ENCODE measurements around the gene CYP2C19. TPM values are rescaled to one million over a fixed set of nuclear protein-coding genes. Genes with fewer than 3 reads are reported as not detected.
"Not testable (repeated sequence)": the region's sequence is repeated elsewhere in the genome, so short reads cannot be mapped to it uniquely, and the experiment has no call there.

The CYP2C19 gene
- polyA plus RNA-seq, 3 donors: not detected

- Histone ChIP-seq H3K36me3 (replicated peaks in 1 of 2; ENCODE audit: control insufficient read depth in 1 of 2, insufficient read depth in 2 of 2, low read length in 2 of 2) (no peaks in the 10 kb centered on the region), H3K9me3 (replicated peaks in 1 of 2; ENCODE audit: control insufficient read depth in 1 of 2, insufficient read depth in 1 of 2, low read length in 2 of 2) (peaks cover 4 to 9% of the 10 kb centered on the region in 2 donors), H3K4me3 (replicated peaks in 1 of 3; ENCODE audit: low read depth in 2 of 3, low read length in 3 of 3) (no peak overlapping the region), H3K4me1 (ENCODE audit: control insufficient read depth in 1 of 2, insufficient read depth in 2 of 2, low read length in 2 of 2) (no peaks in the 10 kb centered on the region), H3K4me2 (replicated peaks; ENCODE audit: extremely low read depth, low read length, poor library complexity, severe bottlenecking) (no peak overlapping the region), H3K79me2 (ENCODE audit: insufficient read depth, low read length) (no peaks in the 10 kb centered on the region), H3K27ac (ENCODE audit: low read depth in 1 of 2, low read length in 2 of 2) (no peak overlapping the region), H2AFZ (ENCODE audit: insufficient read depth, low read depth, low read length, poor library complexity, severe bottlenecking) (no peak overlapping the region), H3K27me3 (ENCODE audit: control insufficient read depth in 2 of 2, insufficient read depth in 2 of 2, low read length in 2 of 2) (no peaks in the 10 kb centered on the region), H3K9ac (ENCODE audit: insufficient read depth, low read length, poor library complexity, severe bottlenecking) (no peak overlapping the region), H4K20me1 (ENCODE audit: insufficient read depth, low read length) (no peaks in the 10 kb centered on the region)
- H3K4me1 Mint-ChIP-seq: no peaks in the 10 kb centered on the region
- H3K27me3 Mint-ChIP-seq (ENCODE audit: low read depth in 3 of 3): peaks cover 0 to 1% (median 0%) of the 10 kb centered on the region in 3 donors
- H3K9me3 Mint-ChIP-seq: peaks cover 0 to 11% (median 3%) of the 10 kb centered on the region in 7 donors
- no peak overlapping the region for H3K4me3 Mint-ChIP-seq
- no peak for TF ChIP-seq CTCF (IDR thresholded peaks at IDR 0.05)
- no peak overlapping the region for H3K27ac Mint-ChIP-seq
- WGBS (ENCODE audit: insufficient coverage): 84% methylated on average over 2 of the region's 2 CpGs
- intact Hi-C loops (cut with micrococcal nuclease): no loop called here
- no peaks in the 10 kb centered on the region for H3K36me3 Mint-ChIP-seq
- no peak for DNase-seq
Measured at GRCh38 chr10:94757916-94758315, 4.6 kb upstream of the CYP2C19 start.

GRCh38 chr10:94760586-94761178 is 1.8 kb upstream of the CYP2C19 start:
- H3K27me3 Mint-ChIP-seq (ENCODE audit: low read depth in 3 of 3): peaks cover 0 to 1% (median 0%) of the 10 kb centered on the region in 3 donors
- no peaks in the 10 kb centered on the region for H3K79me2 ChIP-seq (ENCODE audit: insufficient read depth, low read length)
- H3K9me3 Mint-ChIP-seq: peaks cover 0 to 14% (median 3%) of the 10 kb centered on the region in 7 donors
- peaks cover 4 to 14% of the 10 kb centered on the region in 2 donors for H3K9me3 ChIP-seq (replicated peaks in 1 of 2; ENCODE audit: control insufficient read depth in 1 of 2, insufficient read depth in 1 of 2, low read length in 2 of 2)
- H3K9ac ChIP-seq (ENCODE audit: insufficient read depth, low read length, poor library complexity, severe bottlenecking): no peak overlapping the region
- TF ChIP-seq CTCF (IDR thresholded peaks at IDR 0.05): no peak
- no peaks in the 10 kb centered on the region for H3K27me3 ChIP-seq (ENCODE audit: control insufficient read depth in 2 of 2, insufficient read depth in 2 of 2, low read length in 2 of 2)
- no peaks in the 10 kb centered on the region for H4K20me1 ChIP-seq (ENCODE audit: insufficient read depth, low read length)
- WGBS (ENCODE audit: insufficient coverage): no CpG with 5 or more reads among the region's 2 CpGs
- H3K4me1 ChIP-seq (ENCODE audit: control insufficient read depth in 1 of 2, insufficient read depth in 2 of 2, low read length in 2 of 2): no peaks in the 10 kb centered on the region
- no peaks in the 10 kb centered on the region for H3K36me3 ChIP-seq (replicated peaks in 1 of 2; ENCODE audit: control insufficient read depth in 1 of 2, insufficient read depth in 2 of 2, low read length in 2 of 2)
- no peak overlapping the region for H3K4me2 ChIP-seq (replicated peaks; ENCODE audit: extremely low read depth, low read length, poor library complexity, severe bottlenecking)
- no peaks in the 10 kb centered on the region for H3K36me3 Mint-ChIP-seq
- H3K4me3 ChIP-seq (replicated peaks in 1 of 3; ENCODE audit: low read depth in 2 of 3, low read length in 3 of 3): no peak overlapping the region
- DNase-seq: no peak
- H2AFZ ChIP-seq (ENCODE audit: insufficient read depth, low read depth, low read length, poor library complexity, severe bottlenecking): no peak overlapping the region
- H3K4me3 Mint-ChIP-seq: no peak overlapping the region
- no peak overlapping the region for H3K27ac ChIP-seq (ENCODE audit: low read depth in 1 of 2, low read length in 2 of 2)
- no peaks in the 10 kb centered on the region for H3K4me1 Mint-ChIP-seq
- intact Hi-C loops (cut with micrococcal nuclease): no loop called here
- no peak overlapping the region for H3K27ac Mint-ChIP-seq

- H3K27me3 Mint-ChIP-seq (ENCODE audit: low read depth in 3 of 3); H3K36me3 Mint-ChIP-seq; DNase-seq; H3K79me2 ChIP-seq (ENCODE audit: insufficient read depth, low read length); H3K4me3 ChIP-seq (replicated peaks in 1 of 3; ENCODE audit: low read depth in 2 of 3, low read length in 3 of 3); H3K9me3 ChIP-seq (replicated peaks in 1 of 2; ENCODE audit: control insufficient read depth in 1 of 2, insufficient read depth in 1 of 2, low read length in 2 of 2); H3K4me2 ChIP-seq (replicated peaks; ENCODE audit: extremely low read depth, low read length, poor library complexity, severe bottlenecking); H3K36me3 ChIP-seq (replicated peaks in 1 of 2; ENCODE audit: control insufficient read depth in 1 of 2, insufficient read depth in 2 of 2, low read length in 2 of 2); H3K9ac ChIP-seq (ENCODE audit: insufficient read depth, low read length, poor library complexity, severe bottlenecking); H2AFZ ChIP-seq (ENCODE audit: insufficient read depth, low read depth, low read length, poor library complexity, severe bottlenecking); H4K20me1 ChIP-seq (ENCODE audit: insufficient read depth, low read length); H3K4me1 Mint-ChIP-seq; intact Hi-C loops (cut with micrococcal nuclease); H3K4me3 Mint-ChIP-seq; H3K27ac Mint-ChIP-seq; H3K27ac ChIP-seq (ENCODE audit: low read depth in 1 of 2, low read length in 2 of 2); H3K4me1 ChIP-seq (ENCODE audit: control insufficient read depth in 1 of 2, insufficient read depth in 2 of 2, low read length in 2 of 2); H3K27me3 ChIP-seq (ENCODE audit: control insufficient read depth in 2 of 2, insufficient read depth in 2 of 2, low read length in 2 of 2): not testable (repeated sequence)
- no CpG with 5 or more reads among the region's 6 CpGs for WGBS (ENCODE audit: insufficient coverage)
- H3K9me3 Mint-ChIP-seq: peaks cover 4 to 19% (median 6%) of the 10 kb centered on the region in 7 donors
Measured at GRCh38 chr10:94775425-94775824, 12.9 kb downstream of the CYP2C19 start.
